Activated naive CD4-positive, alpha-beta T cell treated with anti-CD3 and anti-CD28 coated beads, Interleukin-2, amount 50 U/mL, for 72 hours (primary cell): ENCODE data around the gene SUMO3. TPM values are rescaled to one million over a fixed set of nuclear protein-coding genes. Genes with fewer than 3 reads are reported as not detected.

ENCODE experiments used
- ATAC-seq, 2 donors: fragments of 150-1000 bp; cut with Tn5 transposase; 2 replicates each; pipeline ENCODE4 v1.10.0; 2021; ENCODE audit warnings: mild to moderate bottlenecking in 2 of 2, moderate library complexity in 2 of 2
- DNase-seq, 2 donors: peaks; one replicate each; pipeline ENCODE4 v3.0.0; 2021 to 2022; ENCODE audit warnings: low spot score in 2 of 2
- H3K27ac Mint-ChIP-seq, 2 donors: one replicate each; pipeline ENCODE4 v1.8.0; 2022; ENCODE audit warnings: mild to moderate bottlenecking in 2 of 2, mixed read lengths in 2 of 2
- H3K36me3 Mint-ChIP-seq, 2 donors: one replicate each; pipeline ENCODE4 v1.8.0; 2022; ENCODE audit warnings: mixed read lengths in 2 of 2
- H3K9me3 Mint-ChIP-seq, 2 donors: one replicate each; pipeline ENCODE4 v1.8.0; 2022; ENCODE audit warnings: mixed read lengths in 2 of 2
- total RNA-seq, 2 donors: library from RNA; stranded (reverse); gene quantifications; one replicate each; pipeline ENCODE4 v1.2.3, GENCODE V29; 2022

SUMO3 gene
- total RNA-seq, 2 donors from 2014 or later: 72.8 to 81.2 TPM

- Mint-ChIP-seq H3K36me3 (peaks cover 0 to 7% of the 10 kb centered on the region in 2 donors), H3K27ac (no peak overlapping the region), H3K9me3 (no peaks in the 10 kb centered on the region)
- ATAC-seq (no peak), DNase-seq (no peak)
Observed at GRCh38 chr21:44780767-44781459, 36.9 kb downstream of the SUMO3 start.

DNA sequence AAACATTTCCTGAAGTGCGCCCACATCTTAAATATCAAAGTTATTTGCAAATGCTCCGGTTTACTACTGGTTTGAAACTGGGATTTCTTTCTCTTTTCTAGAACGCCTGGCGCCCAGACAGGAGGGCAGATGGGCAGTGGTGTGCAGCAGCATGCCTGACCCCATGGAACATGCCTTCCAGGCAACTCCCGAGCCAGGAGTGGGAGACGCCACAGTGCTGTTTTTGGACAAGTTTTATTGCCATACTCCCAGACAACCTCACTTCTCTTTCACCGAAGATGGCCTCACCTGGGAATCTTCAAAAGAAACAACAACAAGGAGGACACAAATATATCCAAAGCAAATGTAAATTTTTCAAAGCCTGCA is 37.7 kb downstream of the SUMO3 start:
- no peak overlapping the region for H3K27ac Mint-ChIP-seq
- peaks cover 0 to 7% of the 10 kb centered on the region in 2 donors for H3K36me3 Mint-ChIP-seq
- DNase-seq: no peak
- no peak for ATAC-seq
- no peaks in the 10 kb centered on the region for H3K9me3 Mint-ChIP-seq

GRCh38 chr21:44779417-44780136 is 38.3 kb downstream of the SUMO3 start:
- H3K27ac Mint-ChIP-seq: no peak overlapping the region
- no peak for DNase-seq
- H3K9me3 Mint-ChIP-seq: no peaks in the 10 kb centered on the region
- H3K36me3 Mint-ChIP-seq: peaks cover 0 to 12% of the 10 kb centered on the region in 2 donors
- ATAC-seq: no peak

DNA sequence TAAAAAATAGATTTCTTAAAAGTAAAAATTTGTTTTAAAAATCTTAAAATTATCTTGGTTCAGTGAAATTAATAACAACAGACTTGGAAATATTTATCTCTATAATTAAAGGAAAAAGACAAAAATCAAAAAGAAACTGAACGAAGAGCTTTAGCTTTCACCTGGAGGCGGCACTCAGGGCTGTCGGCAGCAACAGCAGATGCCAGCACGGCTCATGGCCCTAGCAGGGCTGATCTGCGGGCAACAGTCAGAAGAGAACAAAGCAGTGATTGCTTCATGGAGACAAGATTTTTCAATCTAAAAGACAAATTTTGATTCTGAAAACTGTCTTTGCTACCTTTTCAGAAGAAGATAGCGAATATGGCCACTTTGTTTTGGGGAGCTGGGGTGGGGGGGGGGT is 38.9 kb downstream of the SUMO3 start:
- Mint-ChIP-seq H3K9me3 (no peaks in the 10 kb centered on the region), H3K27ac (no peak overlapping the region), H3K36me3 (peaks cover 0 to 14% of the 10 kb centered on the region in 2 donors)
- no peak for DNase-seq
- ATAC-seq: no peak

DNA sequence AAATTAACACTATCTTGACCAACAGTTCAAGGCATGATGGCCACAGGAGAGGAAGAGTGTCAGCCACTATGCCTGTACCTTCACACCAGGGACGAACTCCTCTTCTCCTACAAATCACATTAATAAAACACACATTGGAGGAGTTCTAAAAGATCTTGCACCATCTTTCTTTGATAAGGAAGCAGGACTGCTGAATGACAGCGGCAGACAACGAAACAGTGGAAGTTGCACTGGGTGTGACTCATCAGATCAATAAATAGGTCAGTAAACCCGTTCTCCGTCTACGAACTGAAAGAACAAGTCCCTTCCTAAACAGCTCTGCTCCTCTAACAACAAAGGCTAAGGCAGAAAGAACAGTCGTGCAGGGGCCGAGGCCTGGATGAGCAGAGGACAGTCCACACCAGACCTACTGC is 39.4 kb downstream of the SUMO3 start:
- Mint-ChIP-seq H3K27ac (no peak overlapping the region), H3K36me3 (peaks cover 0 to 14% of the 10 kb centered on the region in 2 donors), H3K9me3 (no peaks in the 10 kb centered on the region)
- DNase-seq: no peak
- ATAC-seq: no peak

GRCh38 chr21:44778094-44778493 is 39.8 kb downstream of the SUMO3 start:
- no peaks in the 10 kb centered on the region for H3K9me3 Mint-ChIP-seq
- no peak for ATAC-seq
- peaks cover 0 to 14% of the 10 kb centered on the region in 2 donors for H3K36me3 Mint-ChIP-seq
- DNase-seq: no peak
- no peak overlapping the region for H3K27ac Mint-ChIP-seq

DNA sequence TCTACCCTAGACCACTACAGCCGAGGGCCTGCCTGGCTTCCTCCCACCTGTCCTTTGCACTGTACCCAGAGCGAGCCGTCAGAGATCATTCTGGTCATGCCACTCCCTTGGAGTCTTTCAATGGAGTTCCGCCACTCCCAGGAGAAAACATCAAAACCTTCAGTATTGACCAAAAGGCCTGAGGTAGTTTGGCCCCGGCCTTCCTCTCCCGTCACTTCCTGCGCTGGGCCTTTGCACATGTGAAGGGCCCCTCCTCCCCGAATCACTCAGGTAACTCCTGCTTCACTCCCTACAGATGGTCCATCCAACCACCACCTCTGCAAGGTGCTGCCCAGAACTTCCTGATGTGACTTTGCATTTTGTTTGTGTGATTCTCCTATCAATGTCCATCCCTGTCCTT is 42.9 kb downstream of the SUMO3 start:
- no peak for ATAC-seq
- Mint-ChIP-seq H3K9me3 (no peaks in the 10 kb centered on the region), H3K27ac (peak overlapping the region in 1 of 2 donors; percentile 66), H3K36me3 (peaks cover 0 to 8% of the 10 kb centered on the region in 2 donors)
- no peak for DNase-seq

DNA sequence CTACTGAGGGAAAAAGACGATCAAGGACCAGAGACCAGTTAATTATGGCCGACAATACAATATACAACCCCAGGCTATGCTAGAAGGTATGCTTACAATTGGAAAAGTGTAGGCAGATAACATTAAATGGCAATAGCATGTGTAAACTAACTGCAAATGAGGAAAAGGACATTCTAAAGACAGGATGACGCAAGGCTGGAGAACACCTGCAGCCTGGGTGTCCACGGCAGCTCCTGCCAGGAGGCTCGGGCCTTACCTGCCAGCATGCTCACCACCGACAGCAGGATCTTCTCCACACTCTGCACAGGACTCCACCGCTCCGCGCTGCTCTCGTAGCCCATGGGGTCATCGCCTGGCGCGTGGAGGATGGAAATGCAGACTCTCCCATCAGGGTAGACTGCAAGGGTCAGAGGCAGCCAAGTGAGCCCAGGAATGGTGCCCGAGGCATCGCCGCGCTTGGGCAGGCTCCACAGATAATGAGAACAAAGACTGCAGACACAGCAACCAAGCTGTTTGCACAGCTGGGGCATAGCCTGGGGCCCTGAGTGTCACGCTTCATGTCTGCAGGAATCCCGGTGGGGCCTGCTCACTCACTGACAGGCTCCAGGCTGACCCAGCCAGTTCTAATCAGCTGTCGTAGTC is 44.5 kb downstream of the SUMO3 start:
- Mint-ChIP-seq H3K9me3 (no peaks in the 10 kb centered on the region), H3K27ac (peak overlapping the region in 1 of 2 donors; percentile 29), H3K36me3 (peaks cover 0 to 8% of the 10 kb centered on the region in 2 donors)
- no peak for DNase-seq
- no peak for ATAC-seq

DNA sequence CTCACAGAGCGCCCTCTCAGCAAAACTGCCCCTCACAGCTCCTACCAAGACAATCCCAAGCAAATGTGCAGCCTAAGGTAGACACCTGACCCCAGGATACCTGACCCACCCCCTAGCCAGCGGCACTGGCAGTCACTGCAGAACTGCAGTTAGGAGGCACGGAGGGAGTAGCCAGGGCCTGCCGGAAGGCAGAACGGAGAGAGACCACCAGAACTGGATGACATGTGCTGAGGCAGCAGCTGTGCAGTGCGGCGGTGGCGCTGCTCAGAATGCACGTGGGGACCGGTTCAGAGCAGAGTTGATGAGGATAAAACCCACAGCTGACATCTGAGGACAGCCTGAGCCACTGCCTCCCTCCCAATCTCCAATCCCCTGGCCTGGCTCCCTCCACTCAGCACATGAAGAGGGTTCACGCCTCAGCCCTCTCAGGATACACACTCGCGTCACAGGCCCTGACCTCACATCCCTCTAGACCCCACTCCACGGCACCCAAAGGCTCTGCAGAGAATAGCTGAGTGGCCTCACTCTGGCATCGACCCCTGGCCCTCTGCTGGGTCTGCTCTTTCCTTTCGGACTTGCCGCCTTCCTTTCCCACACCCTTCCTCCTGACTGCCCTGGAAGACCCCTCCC is 45.9 kb downstream of the SUMO3 start:
- Mint-ChIP-seq H3K27ac (peak overlapping the region; percentile 29 to 34), H3K36me3 (peaks cover 0 to 8% of the 10 kb centered on the region in 2 donors), H3K9me3 (no peaks in the 10 kb centered on the region)
- ATAC-seq: no peak
- no peak for DNase-seq

GRCh38 chr21:44767834-44768831 is 49.7 kb downstream of the SUMO3 start:
- no peak for DNase-seq
- H3K36me3 Mint-ChIP-seq: no peaks in the 10 kb centered on the region
- no peak overlapping the region for H3K27ac Mint-ChIP-seq
- H3K9me3 Mint-ChIP-seq: no peaks in the 10 kb centered on the region
- ATAC-seq: no peak

DNA sequence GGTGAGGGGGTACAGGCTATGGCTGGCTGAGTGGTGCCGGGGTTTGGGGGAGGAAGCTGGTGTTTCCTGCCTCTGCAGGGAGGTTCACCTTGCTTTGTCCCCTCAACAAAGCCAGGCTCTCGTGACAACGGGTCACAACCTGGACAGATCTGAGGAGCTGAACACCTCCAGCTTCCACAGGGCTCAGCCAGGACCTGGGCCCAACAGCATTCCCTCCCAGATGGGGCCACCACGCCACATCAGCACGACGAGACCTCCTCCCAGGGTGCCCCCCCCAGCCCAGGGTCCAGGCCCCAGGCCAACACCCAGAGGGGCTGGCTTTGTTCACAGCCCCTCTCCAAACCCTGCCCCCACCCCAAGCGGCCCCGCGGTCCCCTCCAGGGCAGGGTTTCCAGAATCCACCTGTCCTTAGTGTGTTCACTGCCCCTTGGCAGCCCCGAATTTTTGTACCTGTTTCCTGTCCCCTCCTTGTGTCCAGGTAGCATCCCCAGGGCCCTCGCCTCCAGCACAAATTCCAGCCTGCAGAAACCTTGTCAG is 51.0 kb downstream of the SUMO3 start:
- ATAC-seq (no peak), DNase-seq (no peak)
- Mint-ChIP-seq H3K27ac (peak overlapping the region; percentile 60 to 86), H3K36me3 (no peaks in the 10 kb centered on the region), H3K9me3 (no peaks in the 10 kb centered on the region)

- no peak for ATAC-seq
- Mint-ChIP-seq H3K27ac (peak overlapping the region; percentile 86 to 92), H3K9me3 (no peaks in the 10 kb centered on the region), H3K36me3 (no peaks in the 10 kb centered on the region)
- DNase-seq: no peak
Observed at GRCh38 chr21:44766014-44766817, 51.6 kb downstream of the SUMO3 start.

- peak overlapping the region; percentile 86 to 92 for H3K27ac Mint-ChIP-seq
- H3K36me3 Mint-ChIP-seq: no peaks in the 10 kb centered on the region
- DNase-seq (no peak), ATAC-seq (peak; percentile 68 to 84)
- no peaks in the 10 kb centered on the region for H3K9me3 Mint-ChIP-seq
Observed at GRCh38 chr21:44765231-44766013, 52.4 kb downstream of the SUMO3 start.
